ENCODE data around the gene DOCK4.

DNA sequence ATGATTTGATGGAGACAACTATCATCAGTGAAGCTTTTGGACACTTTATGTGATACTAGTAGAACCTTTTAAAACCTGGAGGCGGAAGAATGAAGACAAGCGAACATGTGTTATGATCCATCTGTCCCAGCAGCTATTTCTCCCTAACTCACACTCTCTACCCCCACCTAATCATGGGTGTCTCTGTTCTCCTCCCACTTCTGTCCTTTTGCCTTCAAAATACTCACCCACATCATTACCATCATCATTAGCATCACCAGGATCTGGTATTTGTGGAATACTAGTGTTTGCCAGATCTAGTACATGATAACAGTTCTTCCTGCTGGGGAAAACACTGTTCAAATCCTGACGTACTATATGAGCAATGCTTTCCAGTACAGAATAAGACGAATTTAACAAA lies 287.7 kb downstream of the DOCK4 start:
- TF ChIP-seq, protein P1, sequence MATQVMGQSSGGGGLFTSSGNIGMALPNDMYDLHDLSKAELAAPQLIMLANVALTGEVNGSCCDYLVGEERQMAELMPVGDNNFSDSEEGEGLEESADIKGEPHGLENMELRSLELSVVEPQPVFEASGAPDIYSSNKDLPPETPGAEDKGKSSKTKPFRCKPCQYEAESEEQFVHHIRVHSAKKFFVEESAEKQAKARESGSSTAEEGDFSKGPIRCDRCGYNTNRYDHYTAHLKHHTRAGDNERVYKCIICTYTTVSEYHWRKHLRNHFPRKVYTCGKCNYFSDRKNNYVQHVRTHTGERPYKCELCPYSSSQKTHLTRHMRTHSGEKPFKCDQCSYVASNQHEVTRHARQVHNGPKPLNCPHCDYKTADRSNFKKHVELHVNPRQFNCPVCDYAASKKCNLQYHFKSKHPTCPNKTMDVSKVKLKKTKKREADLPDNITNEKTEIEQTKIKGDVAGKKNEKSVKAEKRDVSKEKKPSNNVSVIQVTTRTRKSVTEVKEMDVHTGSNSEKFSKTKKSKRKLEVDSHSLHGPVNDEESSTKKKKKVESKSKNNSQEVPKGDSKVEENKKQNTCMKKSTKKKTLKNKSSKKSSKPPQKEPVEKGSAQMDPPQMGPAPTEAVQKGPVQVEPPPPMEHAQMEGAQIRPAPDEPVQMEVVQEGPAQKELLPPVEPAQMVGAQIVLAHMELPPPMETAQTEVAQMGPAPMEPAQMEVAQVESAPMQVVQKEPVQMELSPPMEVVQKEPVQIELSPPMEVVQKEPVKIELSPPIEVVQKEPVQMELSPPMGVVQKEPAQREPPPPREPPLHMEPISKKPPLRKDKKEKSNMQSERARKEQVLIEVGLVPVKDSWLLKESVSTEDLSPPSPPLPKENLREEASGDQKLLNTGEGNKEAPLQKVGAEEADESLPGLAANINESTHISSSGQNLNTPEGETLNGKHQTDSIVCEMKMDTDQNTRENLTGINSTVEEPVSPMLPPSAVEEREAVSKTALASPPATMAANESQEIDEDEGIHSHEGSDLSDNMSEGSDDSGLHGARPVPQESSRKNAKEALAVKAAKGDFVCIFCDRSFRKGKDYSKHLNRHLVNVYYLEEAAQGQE (IDR thresholded peaks at IDR 0.05; ENCODE audit: low read depth): no peak
- TF ChIP-seq, protein P2, sequence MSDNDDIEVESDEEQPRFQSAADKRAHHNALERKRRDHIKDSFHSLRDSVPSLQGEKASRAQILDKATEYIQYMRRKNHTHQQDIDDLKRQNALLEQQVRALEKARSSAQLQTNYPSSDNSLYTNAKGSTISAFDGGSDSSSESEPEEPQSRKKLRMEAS (IDR thresholded peaks at IDR 0.05): no peak
- no peak for TF ChIP-seq ZBTB7A (IDR thresholded peaks at IDR 0.05; ENCODE audit: low read depth)
